Measurements from ENCODE around the gene RPS27L. TPM values are rescaled to one million over a fixed set of nuclear protein-coding genes. Genes with fewer than 3 reads are reported as not detected.

The RPS27L gene
- total and polyA plus RNA-seq, 9 of the 15 experiments (the other 6 are each of a cell fraction or from before 2014, with no cell fraction given) = 72.2 to 382 (median 116) TPM

DNA sequence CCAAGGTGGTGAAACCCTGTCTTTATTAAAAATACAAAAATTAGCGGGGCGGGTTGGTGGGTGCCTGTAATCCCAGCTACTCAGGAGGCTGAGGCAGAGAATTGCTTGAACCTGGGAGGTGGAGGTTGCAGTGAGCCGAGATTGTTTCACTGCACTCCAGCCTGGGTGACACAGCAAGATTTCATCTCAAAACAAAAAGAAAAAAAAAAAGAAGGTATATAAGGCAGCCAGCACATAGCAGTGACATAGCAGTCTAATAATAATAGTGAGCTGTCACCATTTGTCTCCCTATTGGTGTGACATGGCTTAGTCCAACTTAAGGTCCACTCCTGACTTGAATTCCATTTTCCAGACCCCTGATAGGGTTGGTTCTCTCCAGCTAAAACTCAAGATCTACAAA, 44.4 kb downstream of the RPS27L start (continued):
- no peak for TF ChIP-seq ZNF830 (CRISPR knock-in tag; IDR thresholded peaks at IDR 0.05)
- peak; percentile 47; the same call in 1 of the 2 replicates for TF ChIP-seq MAFK (IDR thresholded peaks at IDR 0.05; ENCODE audit: low read length)
- peak; percentile 72; the same call in 1 of the 2 replicates for TF ChIP-seq SMARCA4 (IDR thresholded peaks at IDR 0.05)
- no peak for TF ChIP-seq MECOM (CRISPR knock-in tag; IDR thresholded peaks at IDR 0.05)
- TF ChIP-seq PBX2 (CRISPR knock-in tag; IDR thresholded peaks at IDR 0.05; ENCODE audit: low read depth) = no peak
- TF ChIP-seq PBX2 (tag; conservative IDR thresholded peaks at IDR 0.05; ENCODE audit: low read depth) = peak; percentile 45; the same call in 1 of the 2 replicates
- TF ChIP-seq, protein P1, sequence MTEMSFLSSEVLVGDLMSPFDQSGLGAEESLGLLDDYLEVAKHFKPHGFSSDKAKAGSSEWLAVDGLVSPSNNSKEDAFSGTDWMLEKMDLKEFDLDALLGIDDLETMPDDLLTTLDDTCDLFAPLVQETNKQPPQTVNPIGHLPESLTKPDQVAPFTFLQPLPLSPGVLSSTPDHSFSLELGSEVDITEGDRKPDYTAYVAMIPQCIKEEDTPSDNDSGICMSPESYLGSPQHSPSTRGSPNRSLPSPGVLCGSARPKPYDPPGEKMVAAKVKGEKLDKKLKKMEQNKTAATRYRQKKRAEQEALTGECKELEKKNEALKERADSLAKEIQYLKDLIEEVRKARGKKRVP (CRISPR knock-in tag; IDR thresholded peaks at IDR 0.05) = no peak
- TF ChIP-seq NFXL1 (CRISPR knock-in tag; IDR thresholded peaks at IDR 0.05) = no peak
- TF ChIP-seq MAFF (IDR thresholded peaks at IDR 0.05; ENCODE audit: low read length) = peak; percentile 67; the same call in 1 of the 2 replicates
- no peak for TF ChIP-seq FOXK1 (CRISPR knock-in tag; IDR thresholded peaks at IDR 0.05; ENCODE audit: borderline replicate concordance)
- no peak for TF ChIP-seq FOXA3 (CRISPR knock-in tag; conservative IDR thresholded peaks at IDR 0.05 in 1 of 2, IDR thresholded peaks at IDR 0.05 in 1 of 2)
- peak; percentile 73 to 77 for TF ChIP-seq KDM1A (IDR thresholded peaks at IDR 0.05)
- peak; percentile 61 for TF ChIP-seq MEIS2 (IDR thresholded peaks at IDR 0.05; ENCODE audit: partially characterized antibody)
- TF ChIP-seq HDAC1 (IDR thresholded peaks at IDR 0.05) = peak in 1 of 2 experiments; percentile 58; a peak in 2 of 4 replicates
- TF ChIP-seq, protein P2, sequence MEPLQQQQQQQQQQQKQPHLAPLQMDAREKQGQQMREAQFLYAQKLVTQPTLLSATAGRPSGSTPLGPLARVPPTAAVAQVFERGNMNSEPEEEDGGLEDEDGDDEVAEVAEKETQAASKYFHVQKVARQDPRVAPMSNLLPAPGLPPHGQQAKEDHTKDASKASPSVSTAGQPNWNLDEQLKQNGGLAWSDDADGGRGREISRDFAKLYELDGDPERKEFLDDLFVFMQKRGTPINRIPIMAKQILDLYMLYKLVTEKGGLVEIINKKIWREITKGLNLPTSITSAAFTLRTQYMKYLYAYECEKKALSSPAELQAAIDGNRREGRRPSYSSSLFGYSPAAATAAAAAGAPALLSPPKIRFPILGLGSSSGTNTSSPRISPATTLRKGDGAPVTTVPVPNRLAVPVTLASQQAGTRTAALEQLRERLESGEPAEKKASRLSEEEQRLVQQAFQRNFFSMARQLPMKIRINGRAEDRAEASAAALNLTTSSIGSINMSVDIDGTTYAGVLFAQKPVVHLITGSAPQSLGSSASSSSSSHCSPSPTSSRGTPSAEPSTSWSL (CRISPR knock-in tag; IDR thresholded peaks at IDR 0.05; ENCODE audit: borderline replicate concordance) = no peak
- TF ChIP-seq MXI1 (IDR thresholded peaks at IDR 0.05; ENCODE audit: low read depth, low read length) = no peak
- TF ChIP-seq MCM2 (IDR thresholded peaks at IDR 0.05; ENCODE audit: low read depth) = no peak
- no peak for TF ChIP-seq ZKSCAN1 (IDR thresholded peaks at IDR 0.05; ENCODE audit: low read depth, low read length)
- TF ChIP-seq BACH1 (tag; IDR thresholded peaks at IDR 0.05) = peak; percentile 40; the same call in 1 of the 2 replicates
- no peak for TF ChIP-seq EGR1 (conservative IDR thresholded peaks at IDR 0.05)
- TF ChIP-seq FOXK2 (conservative IDR thresholded peaks at IDR 0.05 in 1 of 2, IDR thresholded peaks at IDR 0.05 in 1 of 2; ENCODE audit: low read depth in 2 of 2) = peak in 1 of 2 experiments; percentile 51; a peak in 1 of 4 replicates
- no peak for TF ChIP-seq HNRNPL (IDR thresholded peaks at IDR 0.05; ENCODE audit: low read depth, low read length)
- no peak for TF ChIP-seq NKRF (IDR thresholded peaks at IDR 0.05; ENCODE audit: borderline replicate concordance)

All from K562 (cell line).